Vagina (tissue), 2 donors: ENCODE measurements around the gene BCKDHA. TPM values are rescaled to one million over a fixed set of nuclear protein-coding genes. Genes with fewer than 3 reads are reported as not detected.

Experiments used
- DNase-seq, 2 donors: peaks; one replicate each; pipeline ENCODE4 v3.0.0-alpha.2; 2017; ENCODE audit errors: extremely low spot score in 2 of 2
- H3K27ac ChIP-seq: fragments of 200-600 bp; sonication (generic); one replicate; pipeline ENCODE4 v1.5.1; 2019
- H3K27me3 ChIP-seq: fragments of 200-600 bp; sonication (generic); one replicate; pipeline ENCODE4 v1.5.1; 2019
- H3K36me3 ChIP-seq, 2 donors: fragments of 200-600 bp; sonication (generic); one replicate each; pipeline ENCODE4 v1.5.1; 2017 to 2019
- H3K4me1 ChIP-seq: fragments of 200-600 bp; sonication (generic); one replicate; pipeline ENCODE4 v1.5.1; 2019
- H3K4me3 ChIP-seq, 2 donors: fragments of 200-600 bp; sonication (generic); 1 replicate in 1 of 2; 2 replicates in 1 of 2; pipeline ENCODE4 v1.5.1; 2016 to 2019
- H3K9me3 ChIP-seq: fragments of 200-600 bp; sonication (generic); one replicate; pipeline ENCODE4 v1.5.1; 2019
- CTCF ChIP-seq, 3 experiments: fragments of 450-650 bp in 2 of 3; fragments of 200-600 bp in 1 of 3; sonication (generic) in 1 of 3; IDR thresholded peaks; one replicate each; pipeline ENCODE4 v1.5.1; 2017 to 2019; ENCODE audit warnings: antibody characterized with exemption in 3 of 3, mild to moderate bottlenecking in 2 of 3, moderate library complexity in 2 of 3
- POLR2A ChIP-seq, 2 donors: fragments of 450-650 bp; IDR thresholded peaks; one replicate each; pipeline ENCODE4 v1.6.1; 2017; ENCODE audit warnings: antibody characterized with exemption in 2 of 2, mild to moderate bottlenecking in 2 of 2, moderate library complexity in 2 of 2
- POLR2AphosphoS5 ChIP-seq, 2 donors: sonication (generic); formaldehyde crosslinking; IDR thresholded peaks; one replicate each; pipeline ENCODE4 v1.9.0; 2017; ENCODE audit warnings: antibody characterized with exemption in 2 of 2, mild to moderate bottlenecking in 2 of 2, low read depth in 1 of 2; ENCODE audit not compliant: insufficient read depth in 1 of 2
- intact Hi-C: fragments of 100-400 bp; cut with DNase I; formaldehyde crosslinking; loops from one replicate; pipeline ENCODE4 v1.15.1; 2023
- total RNA-seq: library from RNA; depleted of rRNA; stranded (reverse); fragments of >200 nt; gene quantifications from one replicate; pipeline ENCODE4 v1.2.3, GENCODE V29; 2016

The BCKDHA gene
- total RNA-seq, 1 donor from 2014 or later: 68.5 TPM

GRCh38 chr19:41409288-41409687 is 11.7 kb downstream of the BCKDHA start:
- TF ChIP-seq POLR2AphosphoS5 (IDR thresholded peaks at IDR 0.05; ENCODE audit: insufficient read depth in 1 of 2, low read depth in 1 of 2) (no peak), POLR2A (IDR thresholded peaks at IDR 0.05) (no peak), CTCF (IDR thresholded peaks at IDR 0.05) (no peak)
- Histone ChIP-seq H3K9me3 (no peaks in the 10 kb centered on the region), H3K36me3 (peaks cover 0 to 29% of the 10 kb centered on the region in 2 donors), H3K27me3 (no peaks in the 10 kb centered on the region), H3K27ac (no peak overlapping the region), H3K4me3 (no peak overlapping the region), H3K4me1 (peaks cover 30% of the 10 kb centered on the region)
- no peak for DNase-seq
- intact Hi-C loops: no loop called here

GRCh38 chr19:41410336-41411054 is 12.9 kb downstream of the BCKDHA start:
- peaks cover 0 to 41% of the 10 kb centered on the region in 2 donors for H3K36me3 ChIP-seq
- TF ChIP-seq POLR2AphosphoS5 (IDR thresholded peaks at IDR 0.05; ENCODE audit: insufficient read depth in 1 of 2, low read depth in 1 of 2) (no peak), CTCF (IDR thresholded peaks at IDR 0.05) (no peak), POLR2A (IDR thresholded peaks at IDR 0.05) (no peak)
- no peaks in the 10 kb centered on the region for H3K9me3 ChIP-seq
- intact Hi-C loops: no loop called here
- peaks cover 25% of the 10 kb centered on the region for H3K4me1 ChIP-seq
- no peaks in the 10 kb centered on the region for H3K27me3 ChIP-seq
- DNase-seq: no peak
- no peak overlapping the region for H3K4me3 ChIP-seq
- peak overlapping the region; percentile 61 for H3K27ac ChIP-seq

- H3K27ac ChIP-seq: peak overlapping the region; percentile 61
- intact Hi-C loops: no loop called here
- no peak for DNase-seq
- H3K4me1 ChIP-seq: peaks cover 21% of the 10 kb centered on the region
- no peaks in the 10 kb centered on the region for H3K9me3 ChIP-seq
- peaks cover 0 to 48% of the 10 kb centered on the region in 2 donors for H3K36me3 ChIP-seq
- H3K27me3 ChIP-seq: no peaks in the 10 kb centered on the region
- no peak overlapping the region for H3K4me3 ChIP-seq
- TF ChIP-seq POLR2AphosphoS5 (IDR thresholded peaks at IDR 0.05; ENCODE audit: insufficient read depth in 1 of 2, low read depth in 1 of 2) (no peak), POLR2A (IDR thresholded peaks at IDR 0.05) (no peak)
These were observed 13.7 kb downstream of the BCKDHA start for GRCh38 chr19:41411100-41411967.

GRCh38 chr19:41411968-41412265 is 14.3 kb downstream of the BCKDHA start:
- TF ChIP-seq POLR2A (IDR thresholded peaks at IDR 0.05) (no peak), POLR2AphosphoS5 (IDR thresholded peaks at IDR 0.05; ENCODE audit: insufficient read depth in 1 of 2, low read depth in 1 of 2) (no peak), CTCF (IDR thresholded peaks at IDR 0.05) (no peak)
- H3K4me1 ChIP-seq: peaks cover 21% of the 10 kb centered on the region
- no peaks in the 10 kb centered on the region for H3K9me3 ChIP-seq
- no peak for DNase-seq
- peaks cover 0 to 54% of the 10 kb centered on the region in 2 donors for H3K36me3 ChIP-seq
- H3K27me3 ChIP-seq: no peaks in the 10 kb centered on the region
- peak overlapping the region; percentile 61 for H3K27ac ChIP-seq
- intact Hi-C loops: no loop called here
- H3K4me3 ChIP-seq: no peak overlapping the region

- Histone ChIP-seq H3K36me3 (peaks cover 0 to 59% of the 10 kb centered on the region in 2 donors), H3K4me3 (no peak overlapping the region), H3K27ac (no peak overlapping the region), H3K27me3 (no peaks in the 10 kb centered on the region), H3K4me1 (peaks cover 21% of the 10 kb centered on the region), H3K9me3 (no peaks in the 10 kb centered on the region)
- TF ChIP-seq CTCF (IDR thresholded peaks at IDR 0.05) (no peak), POLR2A (IDR thresholded peaks at IDR 0.05) (no peak), POLR2AphosphoS5 (IDR thresholded peaks at IDR 0.05; ENCODE audit: insufficient read depth in 1 of 2, low read depth in 1 of 2) (no peak)
- intact Hi-C loops: no loop called here
- no peak for DNase-seq
These were observed 15.3 kb downstream of the BCKDHA start for GRCh38 chr19:41412953-41413352.
